Fibroblast of lung (primary cell): ENCODE data around the gene CORO1C. TPM values are rescaled to one million over a fixed set of nuclear protein-coding genes. Genes with fewer than 3 reads are reported as not detected.

Experiments used
- DNase-seq, 2 donors: peaks; one replicate each; pipeline versions ENCODE4 v3.0.0 to v3.0.0-alpha.2; 2010; ENCODE audit warnings: low read depth in 2 of 2
- H2AFZ ChIP-seq: 2 replicates; pipeline ENCODE4 v1.5.1; 2012; ENCODE audit warnings: low read length, control low read depth, inconsistent platforms
- H3K27ac ChIP-seq: 2 replicates; pipeline ENCODE4 v1.5.1; 2011; ENCODE audit warnings: low read length, control low read depth; ENCODE audit not compliant: insufficient read depth
- H3K27me3 ChIP-seq: 2 replicates; pipeline ENCODE4 v1.5.1; 2011; ENCODE audit warnings: mild to moderate bottlenecking, low read length; ENCODE audit not compliant: control insufficient read depth, insufficient read depth
- H3K36me3 ChIP-seq: 2 replicates; pipeline ENCODE4 v1.5.1; 2011; ENCODE audit warnings: low read length; ENCODE audit not compliant: control insufficient read depth, insufficient read depth
- H3K4me1 ChIP-seq: 2 replicates; pipeline ENCODE4 v1.5.1; 2011; ENCODE audit warnings: low read length; ENCODE audit not compliant: control insufficient read depth, insufficient read depth; ENCODE audit errors: extremely low read depth
- H3K4me2 ChIP-seq: 2 replicates; pipeline ENCODE4 v1.5.1; 2011; ENCODE audit warnings: low read length, control low read depth; ENCODE audit not compliant: insufficient read depth; ENCODE audit errors: extremely low read depth
- H3K4me3 ChIP-seq, 4 experiments: fragments of 200-600 bp in 1 of 4; sonication (generic) in 1 of 4; replicated peaks in 1 of 4; 2 replicates each; pipeline ENCODE4 v1.5.1; 2011 to 2016; ENCODE audit warnings: low read length in 4 of 4, low read depth in 3 of 4, mild to moderate bottlenecking in 3 of 4, control low read depth in 2 of 4, inconsistent platforms in 1 of 4, mixed read lengths in 1 of 4; ENCODE audit not compliant: insufficient read depth in 1 of 4; ENCODE audit errors: control extremely low read depth in 1 of 4
- H3K79me2 ChIP-seq: 2 replicates; pipeline ENCODE4 v1.5.1; 2012; ENCODE audit warnings: mild to moderate bottlenecking, low read length, inconsistent platforms; ENCODE audit not compliant: control insufficient read depth, insufficient read depth
- H3K9ac ChIP-seq: 2 replicates; pipeline ENCODE4 v1.5.1; 2011; ENCODE audit warnings: mild to moderate bottlenecking, low read length, control low read depth; ENCODE audit not compliant: insufficient read depth
- H3K9me3 ChIP-seq: 2 replicates; pipeline ENCODE4 v1.5.1; 2012; ENCODE audit warnings: low read depth, low read length; ENCODE audit not compliant: control insufficient read depth, insufficient read depth
- H4K20me1 ChIP-seq: 2 replicates; pipeline ENCODE4 v1.5.1; 2011; ENCODE audit warnings: low read length; ENCODE audit not compliant: control insufficient read depth, insufficient read depth; ENCODE audit errors: extremely low read depth
- CTCF ChIP-seq, 2 donors: IDR thresholded peaks in 1 of 2; conservative IDR thresholded peaks in 1 of 2; 1 replicate in 1 of 2; 2 replicates in 1 of 2; pipeline ENCODE4 v1.5.1; 2011 to 2012; ENCODE audit warnings: low read length in 2 of 2, control low read depth in 1 of 2, inconsistent platforms in 1 of 2, low read depth in 1 of 2, mild to moderate bottlenecking in 1 of 2
- EZH2 ChIP-seq: IDR thresholded peaks from 2 replicates; pipeline ENCODE4 v1.5.1; 2012; ENCODE audit warnings: low read length, control low read depth, mild to moderate bottlenecking; ENCODE audit errors: missing control alignments
- polyA plus RNA-seq, 2 donors: library from polyadenylated mRNA; depleted of rRNA in 1 of 2; stranded (reverse) in 1 of 2; unstranded in 1 of 2; fragments of >200 nt; gene quantifications; 2 replicates each; pipeline ENCODE4 v1.2.1, GENCODE V29; 2011 to 2012; ENCODE audit warnings: missing spikeins in 1 of 2
- total RNA-seq: library from RNA; depleted of rRNA; stranded (reverse); fragments of >200 nt; gene quantifications from 2 replicates; pipeline ENCODE4 v1.2.1, GENCODE V29; 2014

CORO1C gene
- total and polyA plus RNA-seq, 2 donors (not counting 1 experiment from before 2014, with no cell fraction given): 288 to 542 TPM

- peaks cover 26% of the 10 kb centered on the region for H3K4me1 ChIP-seq
- TF ChIP-seq EZH2: no peak
- TF ChIP-seq CTCF (conservative IDR thresholded peaks at IDR 0.05 in 1 of 2, IDR thresholded peaks at IDR 0.05 in 1 of 2; ENCODE audit: low read depth in 1 of 2, low read length in 2 of 2): no peak
- peaks cover 100% of the 10 kb centered on the region for H3K79me2 ChIP-seq
- H3K27me3 ChIP-seq: no peaks in the 10 kb centered on the region
- H2AFZ ChIP-seq: no peak overlapping the region
- peaks cover 5% of the 10 kb centered on the region for H3K36me3 ChIP-seq
- peak overlapping the region; percentile 19 for H3K27ac ChIP-seq
- H3K9ac ChIP-seq: no peak overlapping the region
- H3K4me2 ChIP-seq: peak overlapping the region; percentile 27
- no peaks in the 10 kb centered on the region for H4K20me1 ChIP-seq
- no peak for DNase-seq
- no peak overlapping the region for H3K4me3 ChIP-seq
- no peaks in the 10 kb centered on the region for H3K9me3 ChIP-seq
These were observed 16.5 kb downstream of the CORO1C start for GRCh38 chr12:108714866-108715265.

GRCh38 chr12:108713471-108713870 is 17.8 kb downstream of the CORO1C start:
- no peak overlapping the region for H2AFZ ChIP-seq
- no peak overlapping the region for H3K9ac ChIP-seq
- peak overlapping the region; percentile 72 for H3K4me2 ChIP-seq
- H3K4me1 ChIP-seq: peaks cover 23% of the 10 kb centered on the region
- peak overlapping the region; percentile 61 for H3K27ac ChIP-seq
- peaks cover 100% of the 10 kb centered on the region for H3K79me2 ChIP-seq
- H4K20me1 ChIP-seq: no peaks in the 10 kb centered on the region
- peaks cover 5% of the 10 kb centered on the region for H3K36me3 ChIP-seq
- DNase-seq: no peak
- H3K9me3 ChIP-seq: no peaks in the 10 kb centered on the region
- TF ChIP-seq EZH2 (no peak), CTCF (conservative IDR thresholded peaks at IDR 0.05 in 1 of 2, IDR thresholded peaks at IDR 0.05 in 1 of 2; ENCODE audit: low read depth in 1 of 2, low read length in 2 of 2) (no peak)
- H3K27me3 ChIP-seq: no peaks in the 10 kb centered on the region
- H3K4me3 ChIP-seq: peak overlapping the region in 1 of 4 experiments; percentile 12

GRCh38 chr12:108712925-108713203 is 18.5 kb downstream of the CORO1C start:
- Histone ChIP-seq H3K9ac (no peak overlapping the region), H2AFZ (no peak overlapping the region), H3K27ac (no peak overlapping the region), H3K4me3 (no peak overlapping the region), H3K9me3 (no peaks in the 10 kb centered on the region), H4K20me1 (no peaks in the 10 kb centered on the region), H3K4me2 (peak overlapping the region; percentile 72), H3K27me3 (no peaks in the 10 kb centered on the region), H3K4me1 (peaks cover 23% of the 10 kb centered on the region), H3K79me2 (peaks cover 100% of the 10 kb centered on the region), H3K36me3 (peaks cover 5% of the 10 kb centered on the region)
- no peak for TF ChIP-seq EZH2
- TF ChIP-seq CTCF (conservative IDR thresholded peaks at IDR 0.05 in 1 of 2, IDR thresholded peaks at IDR 0.05 in 1 of 2; ENCODE audit: low read depth in 1 of 2, low read length in 2 of 2): no peak
- DNase-seq: no peak
